GM20431 (cell line): ENCODE measurements around the gene ACTA1.
"Not testable (repeated sequence)": the region's sequence is repeated elsewhere in the genome, so short reads cannot be mapped to it uniquely, and the experiment has no call there.

Experiments used
- in situ Hi-C: fragments of 300-500 bp; cut with MseI, MboI; formaldehyde crosslinking; loops from one replicate; pipeline ENCODE4 v1.15.0; 2020; ENCODE audit warnings: low sequenced_read_pairs; ENCODE audit not compliant: unreplicated experiment

The ACTA1 gene

DNA sequence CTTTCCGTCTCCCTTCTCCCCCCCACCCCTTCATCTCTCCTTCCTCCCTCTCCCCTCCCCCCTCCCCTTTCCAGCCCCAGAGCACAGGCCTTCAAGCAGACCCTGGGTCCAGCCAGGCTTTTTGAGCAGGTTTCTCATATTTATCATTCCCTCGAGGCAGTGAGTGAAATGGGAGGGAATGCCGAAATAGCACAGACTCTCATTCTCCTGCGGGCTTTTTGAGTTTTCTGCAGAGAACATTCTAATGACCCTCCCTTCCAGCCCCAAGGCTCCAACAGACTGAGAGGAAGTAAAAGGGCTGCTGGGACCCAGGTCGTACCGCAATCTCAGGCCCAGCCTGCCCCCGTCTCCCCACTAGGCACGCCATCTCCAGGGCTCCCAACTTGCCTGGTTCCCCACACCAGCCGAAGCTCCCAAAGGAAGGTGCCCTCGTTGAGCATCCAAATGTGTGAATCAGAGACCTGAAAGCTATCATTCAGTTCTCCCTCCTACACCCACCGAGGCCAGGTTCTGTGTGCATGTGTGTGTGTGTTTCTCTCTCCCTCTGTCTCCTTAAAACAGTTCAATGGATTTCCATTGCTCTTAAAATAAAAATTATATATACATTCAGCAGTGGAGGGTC, 22.3 kb downstream of the ACTA1 start:
- in situ Hi-C loops = no loop called here

GRCh38 chr1:229410692-229411433, 23.0 kb downstream of the ACTA1 start:
- in situ Hi-C loops = no loop called here

DNA sequence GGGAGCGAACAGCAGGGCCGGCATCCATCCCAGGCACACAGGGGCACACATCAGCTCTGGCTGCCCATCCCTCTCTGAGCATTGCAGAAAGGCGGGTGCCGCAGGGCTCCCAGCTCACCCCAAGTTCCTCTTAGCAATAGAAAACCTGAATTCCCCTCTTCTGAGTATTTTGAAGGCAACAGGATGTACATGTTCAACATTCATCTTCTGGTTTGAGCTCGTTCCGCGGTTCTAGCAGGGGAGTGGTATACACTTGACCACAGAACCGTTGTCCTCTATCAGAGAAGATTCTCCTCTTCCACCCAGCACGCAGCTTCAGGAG, 23.6 kb downstream of the ACTA1 start:
- in situ Hi-C loops = no loop called here

GRCh38 chr1:229409616-229410369, 24.1 kb downstream of the ACTA1 start:
- in situ Hi-C loops = no loop called here

DNA sequence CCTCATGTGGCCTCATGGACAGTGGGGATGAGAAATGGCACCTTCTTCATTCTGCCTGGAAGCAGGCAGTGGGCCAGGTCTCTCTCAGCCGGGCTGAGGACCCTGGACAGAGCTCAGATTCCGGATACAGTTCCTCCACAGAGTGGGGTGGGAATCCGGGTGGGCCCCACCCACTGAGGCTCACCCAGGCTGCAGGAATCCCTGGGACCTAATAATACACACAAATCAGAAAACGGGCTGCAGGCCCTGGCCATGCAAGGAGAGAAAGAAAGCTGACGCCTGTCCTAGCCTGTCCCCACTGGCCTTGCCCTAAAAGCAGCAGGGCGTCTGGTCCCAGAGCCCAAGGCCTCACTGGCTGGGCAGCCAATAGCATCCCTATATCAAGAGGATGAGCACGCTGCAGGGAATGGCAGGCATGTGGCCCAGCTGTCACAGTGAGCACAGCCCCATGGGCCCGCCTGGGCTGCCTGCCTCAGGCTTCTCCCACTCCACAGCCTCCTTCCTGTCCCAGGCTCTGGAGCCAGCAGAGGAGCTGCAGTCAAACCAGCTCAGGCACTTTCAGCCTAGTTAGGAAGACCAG, 25.3 kb downstream of the ACTA1 start:
- in situ Hi-C loops = no loop called here

GRCh38 chr1:229407206-229408026, 26.5 kb downstream of the ACTA1 start:
- in situ Hi-C loops = no loop called here

GRCh38 chr1:229406798-229407197, 27.1 kb downstream of the ACTA1 start:
- in situ Hi-C loops = no loop called here

DNA sequence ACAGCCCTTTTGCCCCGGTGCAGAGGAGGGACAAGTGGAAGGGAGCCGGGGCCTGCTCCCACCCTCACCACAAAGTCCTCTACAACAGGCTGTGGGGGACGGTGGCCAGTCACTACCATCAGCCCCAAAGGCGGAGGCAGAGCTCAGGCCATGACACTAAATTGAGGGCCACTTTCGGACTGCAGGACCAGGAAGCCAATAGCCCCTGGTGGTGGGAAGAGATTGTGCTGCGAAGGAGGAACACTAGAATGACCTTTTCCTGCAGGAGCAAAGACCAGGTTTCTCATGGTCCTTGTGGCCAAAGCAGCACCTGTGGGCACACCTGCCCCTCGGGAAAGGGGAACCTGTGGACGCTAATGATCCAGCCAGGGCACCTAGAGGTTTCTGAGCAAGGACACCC, 30.3 kb downstream of the ACTA1 start:
- in situ Hi-C loops = no loop called here

- in situ Hi-C loops = no loop called here
Measured at GRCh38 chr1:229402993-229403392, 30.9 kb downstream of the ACTA1 start.

GRCh38 chr1:229402329-229402728, 31.6 kb downstream of the ACTA1 start:
- in situ Hi-C loops = not testable (repeated sequence)

DNA sequence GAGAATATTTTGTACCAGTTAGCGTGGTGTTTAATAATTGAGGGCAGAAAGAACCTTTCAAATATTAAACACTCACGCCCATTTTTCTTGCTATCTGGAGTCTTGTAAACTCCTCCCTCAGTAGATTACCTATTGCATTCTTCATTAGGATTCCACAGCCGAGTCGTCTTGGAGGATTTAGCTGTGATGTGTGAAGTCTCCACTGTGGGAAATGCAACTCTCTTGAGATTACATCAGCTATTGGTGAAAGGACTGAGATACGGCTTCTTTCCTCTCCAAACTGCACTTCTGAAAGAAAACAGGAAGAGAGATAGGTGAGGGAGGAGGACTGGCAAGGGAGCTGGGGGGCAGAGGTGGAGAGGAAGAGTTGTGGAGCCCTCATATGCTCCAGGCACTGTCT, 36.1 kb downstream of the ACTA1 start:
- in situ Hi-C loops = no loop called here

GRCh38 chr1:229396585-229397206, 37.2 kb downstream of the ACTA1 start:
- in situ Hi-C loops = no loop called here

GRCh38 chr1:229394517-229394916, 39.4 kb downstream of the ACTA1 start:
- in situ Hi-C loops = not testable (repeated sequence)

DNA sequence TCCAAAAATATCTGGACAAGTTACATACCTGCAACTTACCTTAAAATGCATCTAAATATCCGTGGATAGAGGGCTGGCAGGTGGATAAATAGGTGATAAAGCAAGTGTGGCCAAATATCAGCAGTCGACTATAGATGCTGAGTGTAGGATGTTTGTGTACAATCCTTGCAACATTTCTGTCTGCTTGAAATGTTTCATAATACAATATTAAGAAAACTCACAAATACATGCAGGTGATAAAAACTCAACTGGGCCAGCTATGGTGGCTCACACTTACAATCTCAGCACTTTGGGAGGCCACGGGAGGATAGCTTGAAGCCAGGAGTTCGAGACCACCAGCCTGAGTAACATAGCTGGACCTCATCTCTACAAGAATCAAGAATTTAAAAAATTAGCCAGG, 41.0 kb downstream of the ACTA1 start:
- in situ Hi-C loops = no loop called here

GRCh38 chr1:229390130-229390529, 43.8 kb downstream of the ACTA1 start:
- in situ Hi-C loops = no loop called here

DNA sequence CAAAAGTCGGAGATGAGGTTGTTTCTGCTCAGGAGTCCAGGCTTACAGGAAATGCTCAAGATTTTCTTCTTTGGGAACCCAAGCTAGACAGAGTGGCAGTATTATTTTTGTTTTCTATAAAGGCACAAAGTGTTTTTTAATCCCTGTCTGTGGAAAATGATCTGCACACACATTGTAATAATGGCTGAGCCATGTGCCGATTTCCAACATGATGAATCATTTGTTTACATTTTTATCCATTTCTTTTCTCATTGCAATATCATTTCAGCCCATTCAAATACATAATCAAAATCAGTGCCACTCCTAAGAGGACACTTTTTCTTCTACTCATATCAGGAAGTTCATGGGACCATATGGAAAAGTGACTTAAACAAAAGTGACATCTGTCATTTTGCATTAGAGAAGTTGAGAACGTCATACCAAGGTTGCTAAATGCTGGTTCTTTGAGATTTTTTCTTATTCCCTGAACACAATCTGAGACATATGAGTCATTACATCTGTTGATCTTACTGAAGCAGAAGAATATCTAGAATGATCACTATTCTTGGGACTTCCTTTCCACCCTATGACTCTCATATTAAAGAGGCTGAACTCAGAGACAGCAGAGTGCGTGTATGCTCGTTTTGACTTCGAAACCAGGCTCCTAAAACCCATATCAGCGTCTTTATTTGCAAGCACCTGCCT, 44.9 kb downstream of the ACTA1 start:
- in situ Hi-C loops = no loop called here

DNA sequence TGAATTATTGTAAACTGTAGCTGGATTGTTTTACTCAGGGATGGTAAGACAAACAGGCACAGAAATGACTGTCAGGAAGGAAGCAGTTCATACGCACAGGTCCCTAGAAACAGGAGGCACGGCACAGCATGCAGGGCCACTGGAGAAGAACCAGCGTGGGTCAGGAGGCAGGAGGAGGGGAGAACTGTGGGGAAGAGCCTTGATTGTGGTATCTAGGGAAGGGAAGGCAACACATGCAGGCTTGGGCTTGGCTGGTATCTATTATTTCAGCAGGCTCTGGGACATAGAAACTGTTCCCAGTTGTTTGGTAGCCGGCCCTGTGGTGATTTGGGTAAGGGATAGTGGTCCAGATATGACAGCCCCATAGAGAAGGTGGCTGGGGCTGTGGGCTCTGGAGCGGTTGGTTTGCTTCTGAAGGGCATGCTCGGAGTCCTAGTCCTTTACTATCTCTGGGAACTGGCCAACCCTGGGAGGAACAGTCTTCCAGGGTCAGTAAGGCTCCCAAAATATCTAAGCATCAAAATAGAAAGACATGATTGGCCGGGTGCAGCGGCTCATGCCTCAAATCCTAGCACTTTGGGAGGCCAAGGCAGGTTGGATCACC, 47.9 kb downstream of the ACTA1 start:
- in situ Hi-C loops = no loop called here

DNA sequence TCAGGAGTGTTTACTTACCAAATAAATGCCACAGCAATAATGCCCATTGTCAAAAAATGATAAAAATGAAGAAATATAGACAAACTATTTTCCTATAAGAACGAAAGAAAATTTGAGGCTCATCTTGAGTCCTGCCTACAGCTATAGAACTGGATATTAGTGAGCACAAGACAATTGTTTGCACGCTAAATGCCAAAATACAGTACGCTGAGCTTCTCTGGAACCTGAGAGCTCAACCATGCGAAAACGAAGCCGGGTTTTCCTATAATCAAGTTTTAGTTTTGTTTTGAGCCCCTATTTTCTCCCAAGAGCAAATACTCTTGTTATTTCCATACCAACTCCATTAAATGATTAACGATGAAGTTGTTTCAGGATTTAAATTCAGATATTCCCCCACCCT, 49.1 kb downstream of the ACTA1 start:
- in situ Hi-C loops = no loop called here

DNA sequence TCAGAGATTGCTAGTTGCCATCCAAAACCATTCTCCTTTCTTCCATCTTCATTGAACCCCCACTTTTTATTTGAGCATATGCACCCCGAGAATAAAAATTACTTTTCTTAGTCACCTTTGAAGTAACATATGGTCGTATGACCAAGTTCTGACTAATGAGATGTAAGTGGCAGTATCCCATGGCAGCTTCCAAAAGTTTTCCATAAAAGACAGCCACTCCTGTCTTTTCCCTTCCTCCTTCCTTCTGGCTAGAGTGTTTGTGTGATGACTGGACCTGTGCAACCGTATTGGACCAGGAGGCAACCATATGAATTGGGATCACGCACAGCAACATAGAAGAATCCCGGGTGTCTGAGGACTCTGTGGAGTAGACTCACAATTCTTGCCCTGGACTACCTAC, 49.9 kb downstream of the ACTA1 start:
- in situ Hi-C loops = no loop called here
